ENCODE data around the gene USP10.
"Not testable (repeated sequence)": the region's sequence is repeated elsewhere in the genome, so short reads cannot be mapped to it uniquely, and the experiment has no call there.

USP10 gene

GRCh38 chr16:84673561-84673960, 26.2 kb upstream of the USP10 start:
- DNase-seq (ENCODE audit: low read depth) = no peak

GRCh38 chr16:84675423-84675822, 24.4 kb upstream of the USP10 start:
- DNase-seq (ENCODE audit: low read depth) = no peak

- no peak for DNase-seq (ENCODE audit: low read depth)
These were observed 23.9 kb upstream of the USP10 start for GRCh38 chr16:84675884-84676283.

- DNase-seq (ENCODE audit: low read depth) = no peak
These were observed 22.6 kb upstream of the USP10 start for GRCh38 chr16:84677017-84677803.

DNA sequence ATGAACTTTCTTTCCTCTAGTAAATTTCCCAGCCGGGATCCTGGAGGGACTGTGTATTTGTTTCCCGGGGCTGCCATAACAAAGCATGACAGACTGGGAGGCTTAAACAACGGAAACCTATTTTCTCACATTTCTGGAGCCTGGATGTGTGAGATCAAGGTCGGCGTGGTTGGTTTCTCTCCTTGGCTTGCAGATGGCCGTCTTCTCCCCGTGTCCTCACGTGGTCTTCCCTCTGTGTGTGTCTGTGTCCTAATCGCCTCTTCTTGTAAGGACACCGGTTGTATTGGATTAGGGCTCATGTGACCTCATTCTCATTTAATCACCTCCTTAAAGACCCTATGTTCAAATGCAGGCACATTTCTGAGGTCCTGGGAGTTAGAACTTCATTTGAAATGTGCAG, 22.0 kb upstream of the USP10 start:
- no peak for DNase-seq (ENCODE audit: low read depth)

GRCh38 chr16:84678541-84678940, 21.3 kb upstream of the USP10 start:
- no peak for DNase-seq (ENCODE audit: low read depth)

DNA sequence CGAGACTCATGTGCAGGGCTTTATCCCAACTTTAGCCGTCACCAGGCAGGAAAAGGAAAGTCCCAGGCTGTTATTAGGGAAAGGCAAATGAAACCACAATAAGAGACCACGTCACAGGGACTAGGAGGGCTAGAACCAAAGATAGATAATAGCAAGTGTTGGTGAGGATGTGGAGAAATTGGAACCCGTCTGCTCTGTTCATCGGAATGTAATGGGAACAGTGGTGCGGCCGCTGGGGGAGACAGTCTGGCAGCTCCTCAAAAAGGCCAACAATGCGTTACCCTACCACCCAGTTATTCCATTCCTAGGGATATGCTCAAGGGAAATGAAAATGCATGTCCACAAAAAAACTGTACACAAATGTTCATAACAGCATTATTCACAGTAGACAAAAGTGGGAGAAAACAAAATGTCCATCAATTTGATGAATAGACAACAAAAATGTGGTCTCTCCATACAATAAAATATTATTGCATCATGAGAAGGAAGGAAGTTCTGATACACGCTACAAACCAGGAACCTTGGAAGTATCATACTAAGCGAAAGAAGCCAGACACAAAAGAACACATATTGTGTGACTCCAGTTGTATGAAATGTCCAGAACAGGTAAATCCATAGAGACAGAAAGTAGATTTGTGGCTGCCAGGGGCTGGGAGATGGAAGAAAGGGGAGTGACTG, 19.5 kb upstream of the USP10 start:
- DNase-seq (ENCODE audit: low read depth) = no peak

- no peak for DNase-seq (ENCODE audit: low read depth)
These were observed 18.8 kb upstream of the USP10 start for GRCh38 chr16:84680843-84681629.

- DNase-seq (ENCODE audit: low read depth) = no peak
These were observed 15.9 kb upstream of the USP10 start for GRCh38 chr16:84683691-84684591.

- DNase-seq (ENCODE audit: low read depth) = no peak
These were observed 15.2 kb upstream of the USP10 start for GRCh38 chr16:84684592-84684965.

- DNase-seq (ENCODE audit: low read depth) = no peak
These were observed 14.6 kb upstream of the USP10 start for GRCh38 chr16:84685210-84685609.

DNA sequence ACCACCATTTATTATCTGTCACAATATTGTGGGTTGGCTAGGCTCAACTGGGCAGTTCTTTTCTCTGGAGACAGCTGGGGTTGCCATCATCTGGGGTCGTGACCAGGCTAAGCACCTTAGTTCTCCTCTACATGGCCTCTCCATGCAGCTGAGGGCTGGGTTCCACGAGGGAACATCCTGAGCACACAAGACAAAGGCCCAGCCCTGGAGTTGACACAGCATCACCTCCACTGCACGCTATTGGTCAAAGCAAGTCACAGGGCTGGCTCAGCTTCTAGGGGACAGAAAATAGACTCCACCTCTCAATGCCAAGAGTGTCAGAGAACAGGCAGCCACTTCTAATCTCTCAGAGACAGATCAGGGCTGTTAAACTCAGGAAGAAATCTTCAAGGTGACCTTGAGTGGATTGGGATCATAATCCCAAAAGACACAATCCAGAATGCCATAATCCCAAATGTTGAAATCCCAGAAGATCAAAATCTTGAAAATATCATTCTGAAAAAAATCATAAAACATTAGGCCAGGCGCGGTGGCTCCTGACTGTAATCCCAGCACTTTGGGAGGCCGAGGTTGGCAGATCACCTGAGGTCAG, 13.0 kb upstream of the USP10 start:
- no peak for DNase-seq (ENCODE audit: low read depth)

GRCh38 chr16:84687715-84688114, 12.1 kb upstream of the USP10 start:
- DNase-seq (ENCODE audit: low read depth) = no peak

DNA sequence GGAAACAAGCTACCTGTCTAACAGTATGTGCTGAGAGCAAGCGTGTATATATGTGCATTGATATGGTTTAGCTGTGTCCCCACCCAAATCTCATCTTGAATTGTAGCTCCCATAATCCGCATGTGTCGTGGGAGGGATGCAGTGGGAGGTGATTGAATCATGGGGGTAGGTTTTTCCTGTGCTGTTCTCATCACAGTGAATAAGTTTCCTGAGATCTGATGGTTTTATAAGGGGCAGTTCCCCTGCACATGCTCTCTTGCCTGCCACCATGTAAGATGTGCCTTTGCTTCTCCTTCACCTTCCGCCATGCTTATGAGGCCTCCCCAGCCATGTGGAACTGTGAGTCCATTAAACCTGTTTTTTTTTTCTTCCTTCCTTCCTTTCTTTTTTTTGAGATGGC, 11.6 kb upstream of the USP10 start:
- DNase-seq (ENCODE audit: low read depth) = not testable (repeated sequence)

DNA sequence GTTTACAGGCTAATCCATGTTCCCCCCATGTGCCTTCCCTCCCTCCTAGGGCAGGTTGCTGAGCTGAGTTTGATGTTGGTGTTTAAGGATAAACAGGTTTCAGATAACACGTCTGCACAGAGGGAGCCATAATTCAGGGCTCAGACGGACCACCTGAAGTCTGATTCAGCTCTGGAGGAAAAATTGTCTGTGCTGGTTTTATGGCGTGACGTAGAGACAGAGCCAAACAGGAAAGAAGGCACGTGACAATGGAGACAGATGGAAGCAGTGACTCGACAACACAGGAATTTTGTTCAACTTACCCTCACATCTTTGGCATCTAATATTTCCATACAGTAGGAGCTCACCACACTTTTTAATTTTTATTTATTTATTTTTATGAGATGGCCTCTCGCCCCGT, 10.7 kb upstream of the USP10 start:
- DNase-seq (ENCODE audit: low read depth) = no peak

DNA sequence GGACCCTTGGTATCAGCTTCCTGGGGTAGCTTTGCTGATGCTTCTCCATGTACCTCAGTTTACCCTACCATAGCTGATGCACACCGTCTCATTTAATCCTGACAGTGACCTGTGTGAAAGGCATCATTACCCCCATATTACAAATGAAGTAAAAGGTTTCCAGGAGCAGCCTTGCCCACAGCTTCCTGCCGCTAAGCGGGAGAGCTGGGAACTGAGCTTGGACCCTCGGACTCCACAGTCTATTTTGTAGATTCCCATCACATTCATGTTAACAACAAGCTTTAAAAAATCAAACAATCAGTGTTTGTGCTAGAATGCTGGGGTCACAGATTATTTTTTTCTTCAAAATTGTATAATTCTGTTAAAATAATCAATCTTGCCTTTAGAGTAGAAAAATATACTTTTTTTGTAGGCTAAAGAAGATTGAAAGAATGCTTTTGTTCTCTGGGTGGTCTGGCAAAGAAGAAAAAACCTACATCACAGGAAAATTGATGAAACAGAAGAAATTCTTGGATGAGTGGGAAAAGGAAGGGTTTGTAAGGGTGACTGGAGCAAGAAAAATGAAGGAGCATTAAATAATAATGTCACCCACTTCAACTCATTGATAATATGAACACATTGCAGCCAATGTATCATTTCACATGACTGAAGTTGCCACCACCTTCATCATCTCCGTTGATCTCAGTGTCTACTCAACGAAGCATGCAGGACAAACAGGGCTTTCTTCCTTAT, 9.5 kb upstream of the USP10 start:
- no peak for DNase-seq (ENCODE audit: low read depth)

- DNase-seq (ENCODE audit: low read depth) = no peak
These were observed 7.2 kb upstream of the USP10 start for GRCh38 chr16:84692451-84693214.

GRCh38 chr16:84693869-84694268, 5.9 kb upstream of the USP10 start:
- DNase-seq (ENCODE audit: low read depth) = not testable (repeated sequence)

DNA sequence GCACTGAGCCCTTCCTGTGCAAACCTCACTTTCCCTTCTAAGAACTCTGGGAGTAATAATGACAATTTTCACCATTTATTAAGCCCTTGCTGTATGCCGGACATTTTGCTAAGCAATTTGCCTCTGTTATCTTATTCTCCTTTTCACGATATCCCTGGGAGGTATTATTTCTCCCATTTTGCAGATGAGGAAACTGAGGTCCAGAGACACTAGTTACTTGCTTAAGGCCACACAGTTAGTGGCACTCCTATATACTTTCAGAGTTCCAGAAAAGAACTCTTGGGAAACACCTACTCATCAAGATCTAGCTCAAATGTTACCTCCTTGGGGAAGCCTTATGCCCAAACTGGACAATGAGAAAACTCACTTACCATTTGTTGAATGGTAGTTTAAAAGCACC, 4.8 kb upstream of the USP10 start:
- no peak for DNase-seq (ENCODE audit: low read depth)

- DNase-seq (ENCODE audit: low read depth) = no peak
These were observed 571 bp upstream of the USP10 start for GRCh38 chr16:84699147-84699711.
